H9 (cell line): ENCODE data around the gene ARHGAP4. TPM values are rescaled to one million over a fixed set of nuclear protein-coding genes. Genes with fewer than 3 reads are reported as not detected.

Source experiments
- DNase-seq: peaks from one replicate; pipeline ENCODE4 v3.0.0-alpha.2; 2017
- H2AFZ ChIP-seq: one replicate; pipeline ENCODE4 v1.6.1; 2013; ENCODE audit warnings: mild to moderate bottlenecking, low read length, control low read depth, moderate library complexity
- H2AK5ac ChIP-seq: 2 replicates; pipeline ENCODE4 v1.6.1; 2013; ENCODE audit warnings: low read length, control low read depth, mixed read lengths; ENCODE audit not compliant: insufficient read length
- H2BK120ac ChIP-seq: one replicate; pipeline ENCODE4 v1.6.1; 2013; ENCODE audit warnings: low read depth, mild to moderate bottlenecking, low read length, control low read depth, inconsistent platforms; ENCODE audit not compliant: poor library complexity, severe bottlenecking
- H2BK12ac ChIP-seq: 2 replicates; pipeline ENCODE4 v1.6.1; 2013; ENCODE audit warnings: low read length, control low read depth, mixed read lengths, low read depth; ENCODE audit not compliant: insufficient read length
- H2BK15ac ChIP-seq: 2 replicates; pipeline ENCODE4 v1.6.1; 2013; ENCODE audit warnings: low read depth, low read length, control low read depth
- H2BK20ac ChIP-seq: one replicate; pipeline ENCODE4 v1.6.1; 2013; ENCODE audit warnings: low read depth, mild to moderate bottlenecking, low read length, control low read depth, inconsistent platforms; ENCODE audit not compliant: poor library complexity, severe bottlenecking
- H2BK5ac ChIP-seq: 2 replicates; pipeline ENCODE4 v1.6.1; 2013; ENCODE audit warnings: low read length, control low read depth, mixed read lengths; ENCODE audit not compliant: insufficient read length
- H3K14ac ChIP-seq: 2 replicates; pipeline ENCODE4 v1.6.1; 2013; ENCODE audit warnings: low read length, control low read depth; ENCODE audit not compliant: insufficient read depth
- H3K18ac ChIP-seq: 2 replicates; pipeline ENCODE4 v1.6.1; 2013; ENCODE audit warnings: low read depth, mild to moderate bottlenecking, mixed read lengths, low read length, control low read depth; ENCODE audit not compliant: insufficient read length
- H3K23ac ChIP-seq: 2 replicates; pipeline ENCODE4 v1.6.1; 2013; ENCODE audit warnings: low read length, control low read depth, mixed read lengths, low read depth; ENCODE audit not compliant: insufficient read length
- H3K23me2 ChIP-seq: 2 replicates; pipeline ENCODE4 v1.6.1; 2013; ENCODE audit warnings: low read depth, mild to moderate bottlenecking, mixed read lengths, low read length, control low read depth; ENCODE audit not compliant: insufficient read length, poor library complexity, severe bottlenecking
- H3K27ac ChIP-seq: 2 replicates; pipeline ENCODE4 v1.5.1; 2013; ENCODE audit warnings: low read length, control low read depth, mixed read lengths, low read depth; ENCODE audit not compliant: insufficient read length
- H3K27me3 ChIP-seq: 2 replicates; pipeline ENCODE4 v1.6.1; 2013; ENCODE audit warnings: low read length, control low read depth, inconsistent platforms; ENCODE audit not compliant: insufficient read depth
- H3K4ac ChIP-seq: 2 replicates; pipeline ENCODE4 v1.6.1; 2013; ENCODE audit warnings: low read depth, mild to moderate bottlenecking, control low read depth, inconsistent platforms, low read length, moderate library complexity
- H3K4me1 ChIP-seq: 2 replicates; pipeline ENCODE4 v1.6.1; 2013; ENCODE audit warnings: low read length, control low read depth, inconsistent platforms; ENCODE audit not compliant: insufficient read depth
- H3K4me2 ChIP-seq: 2 replicates; pipeline ENCODE4 v1.6.1; 2013; ENCODE audit warnings: low read length, control low read depth, mixed read lengths; ENCODE audit not compliant: insufficient read length, insufficient read depth
- H3K56ac ChIP-seq: 2 replicates; pipeline ENCODE4 v1.6.1; 2013; ENCODE audit warnings: low read depth, mild to moderate bottlenecking, mixed read lengths, low read length, control low read depth; ENCODE audit not compliant: insufficient read length
- H3K79me1 ChIP-seq: 2 replicates; pipeline ENCODE4 v1.6.1; 2013; ENCODE audit warnings: low read depth, mild to moderate bottlenecking, moderate library complexity, low read length, control low read depth, inconsistent platforms; ENCODE audit not compliant: insufficient read depth, poor library complexity, severe bottlenecking
- H3K79me2 ChIP-seq: 2 replicates; pipeline ENCODE4 v1.6.1; 2013; ENCODE audit warnings: low read length, control low read depth, inconsistent platforms; ENCODE audit not compliant: insufficient read depth
- H3K9ac ChIP-seq: 2 replicates; pipeline ENCODE4 v1.6.1; 2013; ENCODE audit warnings: low read length, control low read depth, mixed read lengths; ENCODE audit not compliant: insufficient read length; ENCODE audit errors: extremely low read depth
- H3K9me3 ChIP-seq: one replicate; pipeline ENCODE4 v1.6.1; 2013; ENCODE audit warnings: low read depth, low read length, inconsistent platforms; ENCODE audit not compliant: control insufficient read depth
- H3T11ph ChIP-seq: one replicate; pipeline ENCODE4 v1.6.1; 2013; ENCODE audit warnings: mild to moderate bottlenecking, low read length, control low read depth, inconsistent platforms
- H4K20me1 ChIP-seq: one replicate; pipeline ENCODE4 v1.6.1; 2013; ENCODE audit not compliant: control insufficient read depth, insufficient read length, insufficient read depth
- H4K5ac ChIP-seq: 2 replicates; pipeline ENCODE4 v1.6.1; 2013; ENCODE audit warnings: low read depth, mild to moderate bottlenecking, mixed read lengths, low read length, control low read depth; ENCODE audit not compliant: insufficient read length
- H4K8ac ChIP-seq: replicated peaks from 2 replicates; pipeline ENCODE4 v1.6.1; 2013; ENCODE audit warnings: low read length, control low read depth, mixed read lengths, low read depth; ENCODE audit not compliant: insufficient read length
- H4K91ac ChIP-seq: 2 replicates; pipeline ENCODE4 v1.6.1; 2013; ENCODE audit warnings: low read depth, mild to moderate bottlenecking, moderate library complexity, mixed read lengths, low read length, control low read depth; ENCODE audit not compliant: insufficient read length
- H3K27ac Mint-ChIP-seq, 3 experiments: 2 replicates in 2 of 3; 3 replicates in 1 of 3; pipeline ENCODE4 v1.8.0; 2020 to 2021; ENCODE audit warnings: mixed read lengths in 3 of 3, mild to moderate bottlenecking in 1 of 3, moderate library complexity in 1 of 3
- H3K27me3 Mint-ChIP-seq: 2 replicates; pipeline ENCODE4 v1.8.0; 2021; ENCODE audit warnings: low read depth, mild to moderate bottlenecking, moderate library complexity, mixed read lengths
- H3K36me3 Mint-ChIP-seq, 3 experiments: 2 replicates in 2 of 3; 3 replicates in 1 of 3; pipeline ENCODE4 v1.8.0; 2020 to 2021; ENCODE audit warnings: low read depth in 3 of 3, mixed read lengths in 3 of 3; ENCODE audit not compliant: insufficient read depth in 1 of 3
- H3K4me1 Mint-ChIP-seq, 2 experiments: 2 replicates each; pipeline ENCODE4 v1.8.0; 2020; ENCODE audit warnings: mixed read lengths in 2 of 2
- H3K4me3 Mint-ChIP-seq, 2 experiments: 2 replicates in 1 of 2; 3 replicates in 1 of 2; pipeline ENCODE4 v1.8.0; 2020 to 2021; ENCODE audit warnings: mild to moderate bottlenecking in 2 of 2, mixed read lengths in 2 of 2, moderate library complexity in 1 of 2
- H3K9me3 Mint-ChIP-seq, 2 experiments: 2 replicates in 1 of 2; 3 replicates in 1 of 2; pipeline ENCODE4 v1.8.0; 2020; ENCODE audit warnings: mild to moderate bottlenecking in 2 of 2, mixed read lengths in 2 of 2, moderate library complexity in 1 of 2
- WGBS: extraction: QIAGEN DNeasy Blood & Tissue Kit; methylation state at CpG from one replicate; pipeline ENCODE4 v1.1.7; 2013; ENCODE audit warnings: missing lambda C conversion rate, low lambda C conversion rate, mixed read lengths; ENCODE audit not compliant: insufficient read length; ENCODE audit errors: extremely low coverage; 5-methylcytosine and 5-hydroxymethylcytosine counted together
- total RNA-seq: library from RNA; stranded (reverse); gene quantifications from 2 replicates; pipeline ENCODE4 v1.2.1, GENCODE V29; 2021
- TF ChIP-seq, protein P1 (sequence below): fragments of 200-600 bp; sonication (generic); conservative IDR thresholded peaks from 3 replicates; pipeline ENCODE4 v1.8.0; 2021; ENCODE audit warnings: antibody characterized with exemption, mild to moderate bottlenecking

ARHGAP4 gene
- total RNA-seq, 1 experiment from 2014 or later: 37.8 TPM

DNA sequence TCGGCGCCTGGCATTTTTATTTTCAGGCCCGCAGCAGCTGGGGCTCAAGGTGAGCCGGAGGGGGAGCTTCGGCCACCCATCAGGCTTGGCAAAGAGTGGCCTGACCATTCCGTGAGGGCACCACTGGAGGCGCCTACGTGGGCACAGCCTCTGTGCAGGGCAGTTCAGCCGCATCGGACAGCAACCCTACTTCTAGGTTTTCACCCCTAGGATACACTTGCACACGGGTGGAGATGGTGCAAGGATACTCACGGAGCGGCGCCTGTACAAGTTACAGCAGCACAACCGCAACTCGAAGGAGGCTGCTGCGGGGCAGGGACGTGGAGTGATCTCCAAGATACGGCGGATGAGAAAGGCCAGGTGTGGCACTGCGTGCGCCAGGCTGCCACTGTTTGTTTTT lies 34.7 kb upstream of the ARHGAP4 start:
- peak overlapping the region in 1 of 3 experiments; percentile 21; a peak in 1 of 7 replicates for H3K27ac Mint-ChIP-seq
- Histone ChIP-seq H2BK5ac (no peak overlapping the region), H3K23me2 (no peaks in the 10 kb centered on the region), H4K5ac (no peak overlapping the region), H2BK15ac (no peak overlapping the region), H3T11ph (no peak overlapping the region), H2AK5ac (no peak overlapping the region), H2AFZ (no peak overlapping the region), H3K4ac (no peak overlapping the region), H3K14ac (no peak overlapping the region), H3K4me2 (no peak overlapping the region), H3K9me3 (peaks cover under 1% of the 10 kb centered on the region), H3K18ac (no peak overlapping the region), H3K27ac (no peak overlapping the region), H3K56ac (no peak overlapping the region), H4K8ac (no peak overlapping the region), H3K23ac (no peak overlapping the region), H3K79me1 (peaks cover 5% of the 10 kb centered on the region), H3K4me1 (no peaks in the 10 kb centered on the region), H3K79me2 (peaks cover 11% of the 10 kb centered on the region; the same call in 1 of the 2 replicates), H4K91ac (no peak overlapping the region), H3K27me3 (no peaks in the 10 kb centered on the region), H2BK120ac (no peak overlapping the region), H2BK20ac (no peak overlapping the region), H3K9ac (no peak overlapping the region), H2BK12ac (no peak overlapping the region), H4K20me1 (no peaks in the 10 kb centered on the region)
- DNase-seq: no peak
- H3K9me3 Mint-ChIP-seq: no peaks in the 10 kb centered on the region
- TF ChIP-seq, protein P1, sequence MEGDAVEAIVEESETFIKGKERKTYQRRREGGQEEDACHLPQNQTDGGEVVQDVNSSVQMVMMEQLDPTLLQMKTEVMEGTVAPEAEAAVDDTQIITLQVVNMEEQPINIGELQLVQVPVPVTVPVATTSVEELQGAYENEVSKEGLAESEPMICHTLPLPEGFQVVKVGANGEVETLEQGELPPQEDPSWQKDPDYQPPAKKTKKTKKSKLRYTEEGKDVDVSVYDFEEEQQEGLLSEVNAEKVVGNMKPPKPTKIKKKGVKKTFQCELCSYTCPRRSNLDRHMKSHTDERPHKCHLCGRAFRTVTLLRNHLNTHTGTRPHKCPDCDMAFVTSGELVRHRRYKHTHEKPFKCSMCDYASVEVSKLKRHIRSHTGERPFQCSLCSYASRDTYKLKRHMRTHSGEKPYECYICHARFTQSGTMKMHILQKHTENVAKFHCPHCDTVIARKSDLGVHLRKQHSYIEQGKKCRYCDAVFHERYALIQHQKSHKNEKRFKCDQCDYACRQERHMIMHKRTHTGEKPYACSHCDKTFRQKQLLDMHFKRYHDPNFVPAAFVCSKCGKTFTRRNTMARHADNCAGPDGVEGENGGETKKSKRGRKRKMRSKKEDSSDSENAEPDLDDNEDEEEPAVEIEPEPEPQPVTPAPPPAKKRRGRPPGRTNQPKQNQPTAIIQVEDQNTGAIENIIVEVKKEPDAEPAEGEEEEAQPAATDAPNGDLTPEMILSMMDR: no peak
- WGBS: no CpG with 5 or more reads among the region's 22 CpGs
- H3K36me3 Mint-ChIP-seq: peaks cover 69 to 92% (median 91%) of the 10 kb centered on the region in 3 experiments
- no peak overlapping the region for H3K4me3 Mint-ChIP-seq
- peaks cover 1% of the 10 kb centered on the region; the same call in 1 of the 2 replicates for H3K27me3 Mint-ChIP-seq
- H3K4me1 Mint-ChIP-seq: no peaks in the 10 kb centered on the region
